GM23338 (cell line): ENCODE measurements around the gene BTN3A1. TPM values are rescaled to one million over a fixed set of nuclear protein-coding genes. Genes with fewer than 3 reads are reported as not detected.

Experiments
- ATAC-seq: fragments of 200-7000 bp; cut with Tn5 transposase; 3 replicates; pipeline ENCODE4 v1.9.1; 2020
- DNase-seq: peaks from one replicate; pipeline ENCODE4 v3.0.0-alpha.2; 2015; ENCODE audit warnings: low spot score
- H2AFZ ChIP-seq: fragments of 200-600 bp; sonication (generic); 2 replicates; pipeline ENCODE4 v1.8.0; 2016; ENCODE audit warnings: antibody characterized with exemption, mild to moderate bottlenecking, moderate library complexity
- H3F3A ChIP-seq: fragments of 200-600 bp; sonication (generic); replicated peaks from 2 replicates; pipeline ENCODE4 v1.8.0; 2017; ENCODE audit warnings: antibody characterized with exemption, mixed run types, low read depth
- H3K27ac ChIP-seq: fragments of 200-600 bp; sonication (generic); 2 replicates; pipeline ENCODE4 v1.6.1; 2016; ENCODE audit warnings: low read depth
- H3K27me3 ChIP-seq: fragments of 200-600 bp; sonication (generic); 2 replicates; pipeline ENCODE4 v1.8.0; 2016; ENCODE audit warnings: mild to moderate bottlenecking, mixed run types, moderate library complexity; ENCODE audit not compliant: insufficient read depth
- H3K36me3 ChIP-seq: fragments of 200-600 bp; sonication (generic); 2 replicates; pipeline ENCODE4 v1.8.0; 2016; ENCODE audit warnings: mild to moderate bottlenecking; ENCODE audit not compliant: insufficient read depth
- H3K4me1 ChIP-seq: fragments of 200-600 bp; sonication (generic); 2 replicates; pipeline ENCODE4 v1.8.0; 2016; ENCODE audit warnings: mild to moderate bottlenecking, moderate library complexity; ENCODE audit not compliant: insufficient read depth
- H3K4me2 ChIP-seq: fragments of 200-600 bp; sonication (generic); 2 replicates; pipeline ENCODE4 v1.7.1; 2017; ENCODE audit warnings: mixed run types
- H3K4me3 ChIP-seq: fragments of 200-600 bp; sonication (generic); 2 replicates; pipeline ENCODE4 v1.6.1; 2016; ENCODE audit warnings: mixed run types
- H3K79me2 ChIP-seq: fragments of 200-600 bp; sonication (generic); replicated peaks from 2 replicates; pipeline ENCODE4 v1.8.0; 2017; ENCODE audit warnings: mild to moderate bottlenecking; ENCODE audit not compliant: insufficient read depth
- H3K9me2 ChIP-seq: fragments of 200-600 bp; sonication (generic); 2 replicates; pipeline ENCODE4 v1.8.0; 2017; ENCODE audit not compliant: insufficient read depth
- H4K20me1 ChIP-seq: fragments of 200-600 bp; sonication (generic); replicated peaks from 2 replicates; pipeline ENCODE4 v1.8.0; 2017; ENCODE audit warnings: mild to moderate bottlenecking; ENCODE audit not compliant: insufficient read depth
- H3K27ac Mint-ChIP-seq: 2 replicates; pipeline ENCODE4 v1.8.0; 2020; ENCODE audit warnings: inconsistent platforms, mild to moderate bottlenecking, moderate library complexity, mixed read lengths
- H3K27me3 Mint-ChIP-seq: 3 replicates; pipeline ENCODE4 v1.8.0; 2022; ENCODE audit warnings: low read depth, mild to moderate bottlenecking, moderate library complexity, mixed read lengths, inconsistent platforms; ENCODE audit not compliant: insufficient read depth, poor library complexity
- H3K36me3 Mint-ChIP-seq: 3 replicates; pipeline ENCODE4 v1.8.0; 2021; ENCODE audit warnings: low read depth, mild to moderate bottlenecking, inconsistent platforms, moderate library complexity, mixed read lengths
- H3K4me1 Mint-ChIP-seq: 3 replicates; pipeline ENCODE4 v1.8.0; 2020; ENCODE audit warnings: mild to moderate bottlenecking, inconsistent platforms, mixed read lengths
- H3K4me3 Mint-ChIP-seq: 3 replicates; pipeline ENCODE4 v1.8.0; 2021; ENCODE audit warnings: moderate library complexity, mild to moderate bottlenecking, inconsistent platforms, mixed read lengths
- H3K9me3 Mint-ChIP-seq: 3 replicates; pipeline ENCODE4 v1.8.0; 2020; ENCODE audit warnings: moderate library complexity, mild to moderate bottlenecking, inconsistent platforms, mixed read lengths
- CTCF ChIP-seq, 2 experiments: fragments of 200-600 bp in 1 of 2; sonication (generic) in 1 of 2; conservative IDR thresholded peaks; 2 replicates each; pipeline versions ENCODE4 v1.5.1 to v1.6.1; 2016 to 2017; ENCODE audit warnings: antibody characterized with exemption in 2 of 2, low read depth in 2 of 2, mild to moderate bottlenecking in 2 of 2, moderate library complexity in 1 of 2
- EZH2phosphoT487 ChIP-seq: fragments of 200-600 bp; sonication (generic); IDR thresholded peaks from one replicate; pipeline ENCODE4 v1.8.1; 2018; ENCODE audit warnings: antibody characterized with exemption; ENCODE audit not compliant: unreplicated experiment
- POLR2AphosphoS5 ChIP-seq: IDR thresholded peaks from 2 replicates; pipeline ENCODE4 v1.6.1; 2016; ENCODE audit warnings: antibody characterized with exemption, low read depth
- STAT1 ChIP-seq: IDR thresholded peaks from one replicate; pipeline ENCODE4 v1.6.1; 2016; ENCODE audit warnings: antibody characterized with exemption; ENCODE audit not compliant: unreplicated experiment
- ZNF114 ChIP-seq: fragments of 250-450 bp; sonication (Bioruptor Pico); IDR thresholded peaks from 2 replicates; pipeline ENCODE4 v1.5.0; 2020; ENCODE audit warnings: mild to moderate bottlenecking, moderate library complexity
- ZNF331 ChIP-seq: fragments of 250-450 bp; sonication (Bioruptor Pico); IDR thresholded peaks from 2 replicates; pipeline ENCODE4 v1.5.0; 2020; ENCODE audit warnings: low read depth, mild to moderate bottlenecking, moderate library complexity
- polyA plus RNA-seq: library from polyadenylated mRNA; unstranded; fragments of >200 nt; fragmentation: Nextera tagmentation; extraction: Ambion mirVana; gene quantifications from 2 replicates; pipeline ENCODE4 v1.2.1, GENCODE V29; 2016
- total RNA-seq: library from RNA; depleted of rRNA; stranded (reverse); fragments of >200 nt; shearing (Covaris generic); gene quantifications from 2 replicates; pipeline ENCODE4 v1.2.3, GENCODE V29; 2014
- TF ChIP-seq, protein P1 (sequence below): fragments of 250-450 bp; sonication (Bioruptor Pico); IDR thresholded peaks from 2 replicates; pipeline ENCODE4 v1.5.0; 2020; ENCODE audit warnings: mild to moderate bottlenecking, moderate library complexity
- TF ChIP-seq, protein P2 (sequence below): IDR thresholded peaks from one replicate; pipeline ENCODE4 v1.6.1; 2018; ENCODE audit warnings: antibody characterized with exemption; ENCODE audit not compliant: unreplicated experiment

Gene BTN3A1
- total and polyA plus RNA-seq, 2 experiments from 2014 or later = 2.4 to 4.0 TPM

GRCh38 chr6:26358511-26358981 lies 43.5 kb upstream of the BTN3A1 start:
- H3K4me3 Mint-ChIP-seq = no peak overlapping the region
- peaks cover 14% of the 10 kb centered on the region for H3K4me1 Mint-ChIP-seq
- no peak overlapping the region for H3K4me3 ChIP-seq
- DNase-seq (no peak), ATAC-seq (no peak)
- H2AFZ ChIP-seq = no peak overlapping the region
- H3K4me2 ChIP-seq = no peak overlapping the region
- H3K9me3 Mint-ChIP-seq = no peaks in the 10 kb centered on the region
- H3K27me3 ChIP-seq = no peaks in the 10 kb centered on the region
- no peak overlapping the region for H3K27ac Mint-ChIP-seq
- TF ChIP-seq CTCF (conservative IDR thresholded peaks at IDR 0.05; ENCODE audit: low read depth in 2 of 2) = no peak
- TF ChIP-seq, protein P1, sequence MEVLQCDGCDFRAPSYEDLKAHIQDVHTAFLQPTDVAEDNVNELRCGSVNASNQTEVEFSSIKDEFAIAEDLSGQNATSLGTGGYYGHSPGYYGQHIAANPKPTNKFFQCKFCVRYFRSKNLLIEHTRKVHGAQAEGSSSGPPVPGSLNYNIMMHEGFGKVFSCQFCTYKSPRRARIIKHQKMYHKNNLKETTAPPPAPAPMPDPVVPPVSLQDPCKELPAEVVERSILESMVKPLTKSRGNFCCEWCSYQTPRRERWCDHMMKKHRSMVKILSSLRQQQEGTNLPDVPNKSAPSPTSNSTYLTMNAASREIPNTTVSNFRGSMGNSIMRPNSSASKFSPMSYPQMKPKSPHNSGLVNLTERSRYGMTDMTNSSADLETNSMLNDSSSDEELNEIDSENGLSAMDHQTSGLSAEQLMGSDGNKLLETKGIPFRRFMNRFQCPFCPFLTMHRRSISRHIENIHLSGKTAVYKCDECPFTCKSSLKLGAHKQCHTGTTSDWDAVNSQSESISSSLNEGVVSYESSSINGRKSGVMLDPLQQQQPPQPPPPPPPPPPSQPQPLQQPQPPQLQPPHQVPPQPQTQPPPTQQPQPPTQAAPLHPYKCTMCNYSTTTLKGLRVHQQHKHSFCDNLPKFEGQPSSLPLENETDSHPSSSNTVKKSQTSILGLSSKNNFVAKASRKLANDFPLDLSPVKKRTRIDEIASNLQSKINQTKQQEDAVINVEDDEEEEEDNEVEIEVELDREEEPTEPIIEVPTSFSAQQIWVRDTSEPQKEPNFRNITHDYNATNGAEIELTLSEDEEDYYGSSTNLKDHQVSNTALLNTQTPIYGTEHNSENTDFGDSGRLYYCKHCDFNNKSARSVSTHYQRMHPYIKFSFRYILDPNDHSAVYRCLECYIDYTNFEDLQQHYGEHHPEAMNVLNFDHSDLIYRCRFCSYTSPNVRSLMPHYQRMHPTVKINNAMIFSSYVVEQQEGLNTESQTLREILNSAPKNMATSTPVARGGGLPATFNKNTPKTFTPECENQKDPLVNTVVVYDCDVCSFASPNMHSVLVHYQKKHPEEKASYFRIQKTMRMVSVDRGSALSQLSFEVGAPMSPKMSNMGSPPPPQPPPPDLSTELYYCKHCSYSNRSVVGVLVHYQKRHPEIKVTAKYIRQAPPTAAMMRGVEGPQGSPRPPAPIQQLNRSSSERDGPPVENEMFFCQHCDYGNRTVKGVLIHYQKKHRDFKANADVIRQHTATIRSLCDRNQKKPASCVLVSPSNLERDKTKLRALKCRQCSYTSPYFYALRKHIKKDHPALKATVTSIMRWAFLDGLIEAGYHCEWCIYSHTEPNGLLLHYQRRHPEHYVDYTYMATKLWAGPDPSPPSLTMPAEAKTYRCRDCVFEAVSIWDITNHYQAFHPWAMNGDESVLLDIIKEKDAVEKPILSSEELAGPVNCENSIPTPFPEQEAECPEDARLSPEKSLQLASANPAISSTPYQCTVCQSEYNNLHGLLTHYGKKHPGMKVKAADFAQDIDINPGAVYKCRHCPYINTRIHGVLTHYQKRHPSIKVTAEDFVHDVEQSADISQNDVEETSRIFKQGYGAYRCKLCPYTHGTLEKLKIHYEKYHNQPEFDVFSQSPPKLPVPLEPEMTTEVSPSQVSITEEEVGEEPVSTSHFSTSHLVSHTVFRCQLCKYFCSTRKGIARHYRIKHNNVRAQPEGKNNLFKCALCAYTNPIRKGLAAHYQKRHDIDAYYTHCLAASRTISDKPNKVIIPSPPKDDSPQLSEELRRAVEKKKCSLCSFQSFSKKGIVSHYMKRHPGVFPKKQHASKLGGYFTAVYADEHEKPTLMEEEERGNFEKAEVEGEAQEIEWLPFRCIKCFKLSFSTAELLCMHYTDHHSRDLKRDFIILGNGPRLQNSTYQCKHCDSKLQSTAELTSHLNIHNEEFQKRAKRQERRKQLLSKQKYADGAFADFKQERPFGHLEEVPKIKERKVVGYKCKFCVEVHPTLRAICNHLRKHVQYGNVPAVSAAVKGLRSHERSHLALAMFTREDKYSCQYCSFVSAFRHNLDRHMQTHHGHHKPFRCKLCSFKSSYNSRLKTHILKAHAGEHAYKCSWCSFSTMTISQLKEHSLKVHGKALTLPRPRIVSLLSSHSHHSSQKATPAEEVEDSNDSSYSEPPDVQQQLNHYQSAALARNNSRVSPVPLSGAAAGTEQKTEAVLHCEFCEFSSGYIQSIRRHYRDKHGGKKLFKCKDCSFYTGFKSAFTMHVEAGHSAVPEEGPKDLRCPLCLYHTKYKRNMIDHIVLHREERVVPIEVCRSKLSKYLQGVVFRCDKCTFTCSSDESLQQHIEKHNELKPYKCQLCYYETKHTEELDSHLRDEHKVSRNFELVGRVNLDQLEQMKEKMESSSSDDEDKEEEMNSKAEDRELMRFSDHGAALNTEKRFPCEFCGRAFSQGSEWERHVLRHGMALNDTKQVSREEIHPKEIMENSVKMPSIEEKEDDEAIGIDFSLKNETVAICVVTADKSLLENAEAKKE (CRISPR knock-in tag) = no peak
- no peak for TF ChIP-seq STAT1
- TF ChIP-seq POLR2AphosphoS5 = no peak
- TF ChIP-seq ZNF331 (CRISPR knock-in tag) = no peak
- TF ChIP-seq ZNF114 (CRISPR knock-in tag) = no peak
- no peak for TF ChIP-seq EZH2phosphoT487
- TF ChIP-seq, protein P2, sequence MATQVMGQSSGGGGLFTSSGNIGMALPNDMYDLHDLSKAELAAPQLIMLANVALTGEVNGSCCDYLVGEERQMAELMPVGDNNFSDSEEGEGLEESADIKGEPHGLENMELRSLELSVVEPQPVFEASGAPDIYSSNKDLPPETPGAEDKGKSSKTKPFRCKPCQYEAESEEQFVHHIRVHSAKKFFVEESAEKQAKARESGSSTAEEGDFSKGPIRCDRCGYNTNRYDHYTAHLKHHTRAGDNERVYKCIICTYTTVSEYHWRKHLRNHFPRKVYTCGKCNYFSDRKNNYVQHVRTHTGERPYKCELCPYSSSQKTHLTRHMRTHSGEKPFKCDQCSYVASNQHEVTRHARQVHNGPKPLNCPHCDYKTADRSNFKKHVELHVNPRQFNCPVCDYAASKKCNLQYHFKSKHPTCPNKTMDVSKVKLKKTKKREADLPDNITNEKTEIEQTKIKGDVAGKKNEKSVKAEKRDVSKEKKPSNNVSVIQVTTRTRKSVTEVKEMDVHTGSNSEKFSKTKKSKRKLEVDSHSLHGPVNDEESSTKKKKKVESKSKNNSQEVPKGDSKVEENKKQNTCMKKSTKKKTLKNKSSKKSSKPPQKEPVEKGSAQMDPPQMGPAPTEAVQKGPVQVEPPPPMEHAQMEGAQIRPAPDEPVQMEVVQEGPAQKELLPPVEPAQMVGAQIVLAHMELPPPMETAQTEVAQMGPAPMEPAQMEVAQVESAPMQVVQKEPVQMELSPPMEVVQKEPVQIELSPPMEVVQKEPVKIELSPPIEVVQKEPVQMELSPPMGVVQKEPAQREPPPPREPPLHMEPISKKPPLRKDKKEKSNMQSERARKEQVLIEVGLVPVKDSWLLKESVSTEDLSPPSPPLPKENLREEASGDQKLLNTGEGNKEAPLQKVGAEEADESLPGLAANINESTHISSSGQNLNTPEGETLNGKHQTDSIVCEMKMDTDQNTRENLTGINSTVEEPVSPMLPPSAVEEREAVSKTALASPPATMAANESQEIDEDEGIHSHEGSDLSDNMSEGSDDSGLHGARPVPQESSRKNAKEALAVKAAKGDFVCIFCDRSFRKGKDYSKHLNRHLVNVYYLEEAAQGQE = no peak
- no peaks in the 10 kb centered on the region for H3K36me3 Mint-ChIP-seq
- H3K79me2 ChIP-seq = no peaks in the 10 kb centered on the region
- H3K27ac ChIP-seq = no peak overlapping the region
- H3K27me3 Mint-ChIP-seq = peaks cover 5% of the 10 kb centered on the region
- H4K20me1 ChIP-seq = no peaks in the 10 kb centered on the region
- H3K9me2 ChIP-seq = peaks cover 9% of the 10 kb centered on the region; the same call in 1 of the 2 replicates
- peaks cover 15% of the 10 kb centered on the region for H3K4me1 ChIP-seq
- no peaks in the 10 kb centered on the region for H3K36me3 ChIP-seq
- H3F3A ChIP-seq = no peaks in the 10 kb centered on the region
